HG02973 (cell line): Measurements from ENCODE around the gene OR1L4.

Experiments used
- ATAC-seq: cut with Tn5 transposase; IDR thresholded peaks from one replicate; pipeline ENCODE4 v1.9.1; 2021; ENCODE audit warnings: moderate library complexity; ENCODE audit not compliant: unreplicated experiment

Gene OR1L4, protein sequence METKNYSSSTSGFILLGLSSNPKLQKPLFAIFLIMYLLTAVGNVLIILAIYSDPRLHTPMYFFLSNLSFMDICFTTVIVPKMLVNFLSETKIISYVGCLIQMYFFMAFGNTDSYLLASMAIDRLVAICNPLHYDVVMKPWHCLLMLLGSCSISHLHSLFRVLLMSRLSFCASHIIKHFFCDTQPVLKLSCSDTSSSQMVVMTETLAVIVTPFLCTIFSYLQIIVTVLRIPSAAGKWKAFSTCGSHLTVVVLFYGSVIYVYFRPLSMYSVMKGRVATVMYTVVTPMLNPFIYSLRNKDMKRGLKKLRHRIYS

DNA sequence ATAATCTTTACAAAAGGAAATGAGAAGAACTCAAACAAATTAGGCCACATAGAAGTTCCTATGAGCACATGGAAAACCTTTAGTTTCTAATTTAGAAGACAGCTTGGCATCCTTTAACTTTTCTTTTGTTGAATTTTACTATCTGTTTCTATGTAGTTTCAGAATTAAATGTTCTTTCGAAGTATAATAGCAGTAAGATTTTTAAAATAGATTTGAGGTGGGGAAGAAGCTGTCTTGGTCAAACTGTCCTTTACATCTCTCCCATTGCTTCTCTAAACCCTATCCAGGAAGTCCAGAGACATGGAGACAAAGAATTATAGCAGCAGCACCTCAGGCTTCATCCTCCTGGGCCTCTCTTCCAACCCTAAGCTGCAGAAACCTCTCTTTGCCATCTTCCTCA, at the start of gene OR1L4:
OR1L4 (plus strand) TSS at position 301 of the 400 bp plus-strand sequence; CDS start at position 301, 0 bp downstream.
- ATAC-seq, result no peak

GRCh38 chr9:122684851-122685250, 38.9 kb upstream of the OR1L4 start:
- ATAC-seq, result no peak

DNA sequence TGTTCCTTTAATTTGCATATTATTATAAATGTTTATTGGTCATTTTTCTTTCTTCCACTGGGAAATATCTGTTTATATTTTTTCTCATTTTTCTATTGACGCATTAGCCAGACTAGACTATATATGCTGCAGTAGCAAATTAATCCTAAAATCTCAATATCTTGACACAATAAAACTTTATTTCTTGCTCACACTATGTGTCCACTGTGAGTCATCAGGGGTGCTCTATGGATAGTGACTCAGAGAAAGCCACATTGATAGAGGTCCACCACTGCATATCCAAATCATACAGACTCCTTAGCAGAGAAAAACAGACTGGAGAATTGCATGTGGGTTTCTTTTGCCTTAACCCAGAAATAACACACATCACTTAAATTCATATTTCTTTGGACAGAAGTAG, 28.1 kb upstream of the OR1L4 start:
- ATAC-seq, result no peak

GRCh38 chr9:122718038-122718437, 5.8 kb upstream of the OR1L4 start:
- no peak for ATAC-seq

DNA sequence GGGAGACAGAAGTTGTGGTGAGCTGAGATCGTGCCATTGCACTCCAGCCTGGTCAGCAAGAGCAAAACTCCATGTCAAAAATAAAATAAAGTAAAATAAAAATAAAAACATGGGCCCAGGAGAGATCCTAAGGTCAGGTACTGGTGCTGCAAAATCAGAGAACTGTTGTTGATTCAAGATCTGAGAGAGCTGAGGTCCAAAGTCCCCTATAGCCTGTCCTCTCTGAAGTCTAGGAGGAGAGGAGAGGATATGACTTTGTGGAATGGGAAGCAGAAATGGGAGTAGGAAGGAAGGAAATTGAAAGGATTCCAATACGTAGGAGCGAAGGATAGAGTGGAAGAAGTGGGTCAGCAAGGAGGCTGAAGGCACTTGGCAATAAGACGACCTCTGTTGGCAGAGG, 4.6 kb upstream of the OR1L4 start:
- ATAC-seq, result no peak

DNA sequence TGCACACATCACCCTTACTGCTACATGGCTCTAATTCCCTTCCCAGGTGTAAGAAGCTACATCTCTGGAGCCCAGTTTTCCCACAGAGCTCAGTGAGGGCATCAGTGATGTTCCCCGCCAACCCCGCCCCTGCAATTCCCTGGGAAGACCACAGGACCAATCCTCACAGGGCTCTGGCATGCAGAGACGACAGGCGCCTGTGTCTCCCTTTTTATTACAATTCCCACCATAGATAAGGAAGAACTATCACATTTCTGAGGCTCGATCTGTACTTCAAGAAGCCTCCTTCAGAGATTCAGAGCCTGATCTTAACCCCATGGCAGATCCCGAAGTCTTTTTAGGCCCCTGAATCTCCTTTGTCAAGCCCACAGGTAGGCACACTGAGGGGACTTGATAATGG, 18.2 kb downstream of the OR1L4 start, which contains the start of gene OR1L6:
OR1L6 (plus strand) TSS at position 301 of the 400 bp plus-strand sequence. CDS start 7,545 bp downstream, outside the sequence.
- no peak for ATAC-seq

DNA sequence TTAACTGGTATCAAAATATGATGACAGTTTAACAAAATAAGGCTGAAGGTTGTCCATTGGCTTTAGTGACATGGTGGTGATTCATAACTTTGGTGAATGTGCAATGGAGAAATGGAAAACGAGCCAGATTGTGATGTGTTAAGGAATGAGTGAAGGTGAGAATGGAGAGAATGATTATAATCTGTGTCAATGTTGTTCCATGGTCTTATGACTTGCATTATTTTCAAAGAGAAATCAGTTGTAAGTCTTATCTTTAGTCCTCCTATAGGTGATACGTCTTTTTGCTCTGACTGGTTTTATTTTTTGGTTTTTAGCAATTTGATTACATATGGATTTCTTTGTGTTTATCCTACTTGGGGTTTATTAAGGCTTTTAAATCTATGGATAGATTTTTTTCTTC, 31.0 kb downstream of the OR1L4 start:
- ATAC-seq, result no peak

GRCh38 chr9:122767817-122768216, 44.0 kb downstream of the OR1L4 start:
- no peak for ATAC-seq
